ENCODE results near the gene LETM1. TPM values are rescaled to one million over a fixed set of nuclear protein-coding genes. Genes with fewer than 3 reads are reported as not detected.
A peak's percentile ranks its signal among the peaks of the same experiment; 100 is the strongest.

The LETM1 gene
- total and polyA plus RNA-seq, 4 experiments from 2014 or later, result 6.5 to 42.8 (median 25.5) TPM

- peaks cover 0 to 3% (median 0%) of the 10 kb centered on the region in 4 donors for H3K4me1 Mint-ChIP-seq
- H3K36me3 Mint-ChIP-seq, result no peaks in the 10 kb centered on the region
- H3K4me1 ChIP-seq (ENCODE audit: insufficient read depth, low read length), result no peaks in the 10 kb centered on the region
- H3K4me3 Mint-ChIP-seq, result peak overlapping the region in 1 of 8 donors; percentile 49
- ChIA-PET POLR2A (ENCODE audit: partially characterized antibody) (no interaction called here), CTCF (ENCODE audit: partially characterized antibody) (no interaction called here)
- H3K27me3 ChIP-seq (ENCODE audit: insufficient read depth, low read length), result peaks cover 4% of the 10 kb centered on the region
- no peaks in the 10 kb centered on the region for H3K9me3 ChIP-seq (ENCODE audit: control insufficient read depth in 1 of 2, low read length in 2 of 2)
- H3K27me3 Mint-ChIP-seq, result peaks cover 6 to 10% of the 10 kb centered on the region in 2 donors
- H3K4me3 ChIP-seq (ENCODE audit: low read length in 2 of 2), result no peak overlapping the region
- H3K27ac ChIP-seq (ENCODE audit: low read depth, low read length), result no peak overlapping the region
- DNase-seq, result no peak
- intact Hi-C loops (cut with micrococcal nuclease), result no loop called here
- no peaks in the 10 kb centered on the region for H3K9me3 Mint-ChIP-seq
- no peak overlapping the region for H3K27ac Mint-ChIP-seq
- no peaks in the 10 kb centered on the region for H3K36me3 ChIP-seq (ENCODE audit: insufficient read depth, low read length)
Measured at GRCh38 chr4:1763550-1764080, 92.3 kb downstream of the LETM1 start.

- intact Hi-C loops (cut with micrococcal nuclease), result no loop called here
- no peak overlapping the region for H3K27ac ChIP-seq (ENCODE audit: low read depth, low read length)
- H3K9me3 ChIP-seq (ENCODE audit: control insufficient read depth in 1 of 2, low read length in 2 of 2), result no peaks in the 10 kb centered on the region
- POLR2A ChIA-PET (ENCODE audit: partially characterized antibody), result no interaction called here
- no peaks in the 10 kb centered on the region for H3K36me3 Mint-ChIP-seq
- H3K27ac Mint-ChIP-seq, result no peak overlapping the region
- H3K4me1 ChIP-seq (ENCODE audit: insufficient read depth, low read length), result no peaks in the 10 kb centered on the region
- CTCF ChIA-PET (ENCODE audit: partially characterized antibody), result no interaction called here
- no peak overlapping the region for H3K4me3 Mint-ChIP-seq
- H3K27me3 ChIP-seq (ENCODE audit: insufficient read depth, low read length), result peaks cover 1% of the 10 kb centered on the region
- H3K4me3 ChIP-seq (ENCODE audit: low read length in 2 of 2), result no peak overlapping the region
- no peaks in the 10 kb centered on the region for H3K4me1 Mint-ChIP-seq
- H3K36me3 ChIP-seq (ENCODE audit: insufficient read depth, low read length), result no peaks in the 10 kb centered on the region
- DNase-seq, result no peak
- H3K27me3 Mint-ChIP-seq, result peaks cover 4 to 7% of the 10 kb centered on the region in 2 donors
- no peaks in the 10 kb centered on the region for H3K9me3 Mint-ChIP-seq
Measured at GRCh38 chr4:1763070-1763549, 92.8 kb downstream of the LETM1 start.

- DNase-seq, result no peak
- Histone ChIP-seq H3K36me3 (ENCODE audit: insufficient read depth, low read length) (no peaks in the 10 kb centered on the region), H3K27ac (ENCODE audit: low read depth, low read length) (no peak overlapping the region), H3K9me3 (ENCODE audit: control insufficient read depth in 1 of 2, low read length in 2 of 2) (no peaks in the 10 kb centered on the region), H3K4me3 (ENCODE audit: low read length in 2 of 2) (no peak overlapping the region), H3K27me3 (ENCODE audit: insufficient read depth, low read length) (no peaks in the 10 kb centered on the region), H3K4me1 (ENCODE audit: insufficient read depth, low read length) (no peaks in the 10 kb centered on the region)
- H3K27me3 Mint-ChIP-seq, result peaks cover 4 to 5% of the 10 kb centered on the region in 2 donors
- H3K4me1 Mint-ChIP-seq, result no peaks in the 10 kb centered on the region
- H3K9me3 Mint-ChIP-seq, result no peaks in the 10 kb centered on the region
- intact Hi-C loops (cut with micrococcal nuclease), result no loop called here
- no peaks in the 10 kb centered on the region for H3K36me3 Mint-ChIP-seq
- no peak overlapping the region for H3K4me3 Mint-ChIP-seq
- POLR2A ChIA-PET (ENCODE audit: partially characterized antibody), result no interaction called here
- CTCF ChIA-PET (ENCODE audit: partially characterized antibody), result no interaction called here
- H3K27ac Mint-ChIP-seq, result no peak overlapping the region
Measured at GRCh38 chr4:1762264-1763010, 93.5 kb downstream of the LETM1 start.

Other genes starting within 250 kb of the LETM1 start
- gene FAM53A, start 171.8 kb downstream of the LETM1 start, total RNA-seq, result 1 to 10 TPM in 1 of 2 experiments, under 1 TPM in 1; 0.89 to 2.2 TPM
- gene FAM53A, start 171.8 kb downstream of the LETM1 start, polyA plus RNA-seq, result 1 to 10 TPM; 1.1 to 2.8 TPM
- 10 to 100 TPM; 41.8 to 47.4 TPM for gene SLBP, start 143.8 kb downstream of the LETM1 start, total RNA-seq
- 10 to 100 TPM; 68.6 to 71.6 TPM for gene SLBP, start 143.8 kb downstream of the LETM1 start, polyA plus RNA-seq
- gene TMEM129, start 134.8 kb downstream of the LETM1 start, total RNA-seq, result 10 to 100 TPM; 40.6 to 42.1 TPM
- gene TMEM129, start 134.8 kb downstream of the LETM1 start, polyA plus RNA-seq, result 10 to 100 TPM; 36.8 to 40.3 TPM
- 100 to 1,000 TPM; 134 to 136 TPM for gene TACC3, start 134.6 kb downstream of the LETM1 start, total RNA-seq
- gene TACC3, start 134.6 kb downstream of the LETM1 start, polyA plus RNA-seq, result 10 to 100 TPM; 37.3 to 61.8 TPM
- gene FGFR3, start 62.9 kb downstream of the LETM1 start, total RNA-seq, result under 1 TPM; 0.53 to 0.67 TPM
- not detected for gene FGFR3, start 62.9 kb downstream of the LETM1 start, polyA plus RNA-seq
- gene NSD2, start 15.2 kb upstream of the LETM1 start, total RNA-seq, result 10 to 100 TPM; 54.8 to 57.4 TPM
- 10 to 100 TPM in 1 of 2 donors, 1 to 10 TPM in 1; 1.1 to 11.7 TPM for gene NSD2, start 15.2 kb upstream of the LETM1 start, polyA plus RNA-seq
- 10 to 100 TPM; 47.0 to 48.3 TPM for gene NELFA, start 152.8 kb upstream of the LETM1 start, total RNA-seq
- 10 to 100 TPM; 12.1 to 37.5 TPM for gene NELFA, start 152.8 kb upstream of the LETM1 start, polyA plus RNA-seq
- gene NAT8L, start 203.2 kb upstream of the LETM1 start, total RNA-seq, result not detected
- not detected for gene NAT8L, start 203.2 kb upstream of the LETM1 start, polyA plus RNA-seq